SK-N-SH (cell line): ENCODE measurements around the gene CLTCL1. TPM values are rescaled to one million over a fixed set of nuclear protein-coding genes. Genes with fewer than 3 reads are reported as not detected.

Source experiments
- CTCF ChIA-PET: fragments of 300-600, 350-600 bp; formaldehyde crosslinking; extraction: SDS; loops from one replicate; lab custom pipeline; 2021; lab: Yijun Ruan, JAX
- POLR2A ChIA-PET: fragments of 350-600 bp; sonication (Branson Sonifier 250); formaldehyde crosslinking; extraction: SDS; loops from one replicate; lab custom pipeline; 2020; ENCODE audit warnings: antibody characterized with exemption, inconsistent platforms; lab: Yijun Ruan, JAX
- DNase-seq: peaks from one replicate; pipeline ENCODE4 v3.0.0; 2012
- H2AFZ ChIP-seq: fragments of 200-600 bp; sonication (generic); 2 replicates; pipeline ENCODE4 v1.8.1; 2016; ENCODE audit warnings: antibody characterized with exemption, mild to moderate bottlenecking, low read depth
- H3F3A ChIP-seq: fragments of 200-600 bp; sonication (generic); replicated peaks from 2 replicates; pipeline ENCODE3; 2016; ENCODE audit warnings: antibody characterized with exemption, mild to moderate bottlenecking; ENCODE audit not compliant: insufficient read depth
- H3K27ac ChIP-seq, 2 experiments: fragments of 200-500 bp in 1 of 2; fragments of 200-600 bp in 1 of 2; sonication (Bioruptor generic) in 1 of 2; sonication (generic), shearing (Covaris generic) in 1 of 2; 2 replicates each; pipeline versions ENCODE4 v1.5.1 to v1.6.1; 2014 to 2016; ENCODE audit warnings: low read depth in 2 of 2, inconsistent platforms in 1 of 2, low read length in 1 of 2, mild to moderate bottlenecking in 1 of 2, mixed read lengths in 1 of 2
- H3K27me3 ChIP-seq: fragments of 200-600 bp; sonication (generic), shearing (Covaris generic); 2 replicates; pipeline ENCODE4 v1.6.1; 2016; ENCODE audit warnings: mixed run types; ENCODE audit not compliant: insufficient read depth
- H3K36me3 ChIP-seq, 2 experiments: fragments of 200-500 bp in 1 of 2; fragments of 200-600 bp in 1 of 2; sonication (Bioruptor generic) in 1 of 2; sonication (generic) in 1 of 2; replicated peaks in 1 of 2; 2 replicates each; pipeline versions ENCODE3 to v1.5.1; 2014 to 2016; ENCODE audit warnings: low read length in 1 of 2, mild to moderate bottlenecking in 1 of 2; ENCODE audit not compliant: insufficient read depth in 2 of 2, control insufficient read depth in 1 of 2
- H3K4me1 ChIP-seq, 2 experiments: fragments of 200-500 bp in 1 of 2; fragments of 200-600 bp in 1 of 2; sonication (Bioruptor generic) in 1 of 2; sonication (generic), shearing (Covaris generic) in 1 of 2; 2 replicates each; pipeline versions ENCODE4 v1.5.1 to v1.6.1; 2014 to 2016; ENCODE audit warnings: low read depth in 1 of 2, low read length in 1 of 2, mixed run types in 1 of 2; ENCODE audit not compliant: insufficient read depth in 2 of 2, control insufficient read depth in 1 of 2
- H3K4me2 ChIP-seq: fragments of 200-600 bp; sonication (generic), shearing (Covaris generic); 2 replicates; pipeline ENCODE4 v1.6.1; 2017; ENCODE audit warnings: mixed run types
- H3K4me3 ChIP-seq, 2 experiments: fragments of 200-500 bp in 1 of 2; fragments of 200-600 bp in 1 of 2; sonication (Bioruptor generic) in 1 of 2; sonication (generic), shearing (Covaris generic) in 1 of 2; 2 replicates each; pipeline versions ENCODE4 v1.5.1 to v1.8.1; 2014 to 2016; ENCODE audit warnings: low read depth in 2 of 2, inconsistent platforms in 1 of 2, low read length in 1 of 2, mild to moderate bottlenecking in 1 of 2, mixed read lengths in 1 of 2, moderate library complexity in 1 of 2
- H3K79me2 ChIP-seq: fragments of 200-600 bp; sonication (generic); 2 replicates; pipeline ENCODE4 v1.8.1; 2017; ENCODE audit warnings: mild to moderate bottlenecking; ENCODE audit not compliant: insufficient read depth
- H3K9ac ChIP-seq: fragments of 200-600 bp; sonication (generic); 2 replicates; pipeline ENCODE4 v1.6.1; 2017; ENCODE audit warnings: mixed run types
- H3K9me2 ChIP-seq: fragments of 200-600 bp; sonication (generic); 2 replicates; pipeline ENCODE4 v1.6.1; 2017; ENCODE audit warnings: mixed run types
- H3K9me3 ChIP-seq: fragments of 200-600 bp; sonication (generic); 2 replicates; pipeline ENCODE4 v1.6.1; 2017; ENCODE audit warnings: mixed run types, mild to moderate bottlenecking, moderate library complexity
- H4K20me1 ChIP-seq: fragments of 200-600 bp; sonication (generic); 2 replicates; pipeline ENCODE4 v1.6.1; 2017; ENCODE audit warnings: mild to moderate bottlenecking, mixed run types; ENCODE audit not compliant: insufficient read depth
- CHD2 ChIP-seq: fragments of 150-350 bp; IDR thresholded peaks from 2 replicates; pipeline ENCODE4 v1.6.1; 2018; ENCODE audit warnings: low read length; ENCODE audit not compliant: partially characterized antibody
- CTCF ChIP-seq: fragments of 200-600 bp; sonication (generic); IDR thresholded peaks from 2 replicates; pipeline ENCODE4 v1.6.1; 2017; ENCODE audit warnings: antibody characterized with exemption, mild to moderate bottlenecking, moderate library complexity
- ELF1 ChIP-seq: IDR thresholded peaks from 2 replicates; pipeline ENCODE4 v1.4.0; 2012
- EP300 ChIP-seq, 2 experiments: IDR thresholded peaks; 2 replicates each; pipeline versions ENCODE4 v1.4.0 to v1.6.1; 2012; ENCODE audit warnings: borderline replicate concordance in 1 of 2, low read depth in 1 of 2, low read length in 1 of 2
- FOSL2 ChIP-seq: IDR thresholded peaks from 2 replicates; pipeline ENCODE4 v1.4.0; 2012; ENCODE audit warnings: low read depth, mild to moderate bottlenecking, moderate library complexity, borderline replicate concordance
- FOXJ3 ChIP-seq: sonication (generic); formaldehyde crosslinking; IDR thresholded peaks from 2 replicates; pipeline ENCODE4 v1.5.1; 2020; ENCODE audit warnings: mild to moderate bottlenecking, missing genetic modification reagents
- FOXM1 ChIP-seq: IDR thresholded peaks from 2 replicates; pipeline ENCODE4 v1.4.0; 2012; ENCODE audit warnings: low read depth, mild to moderate bottlenecking
- GABPA ChIP-seq: IDR thresholded peaks from 2 replicates; pipeline ENCODE4 v1.4.0; 2012; ENCODE audit warnings: low read depth, mild to moderate bottlenecking
- GATA2 ChIP-seq: sonication (generic); formaldehyde crosslinking; IDR thresholded peaks from 2 replicates; pipeline ENCODE4 v1.5.0; 2020; ENCODE audit warnings: mild to moderate bottlenecking, missing genetic modification reagents
- IRF3 ChIP-seq: fragments of 150-350 bp; IDR thresholded peaks from 2 replicates; pipeline ENCODE4 v1.6.1; 2016; ENCODE audit warnings: mild to moderate bottlenecking, low read depth, low read length
- JUND ChIP-seq: IDR thresholded peaks from 2 replicates; pipeline ENCODE4 v1.4.0; 2012
- MAX ChIP-seq: IDR thresholded peaks from 2 replicates; pipeline ENCODE4 v1.4.0; 2012; ENCODE audit warnings: low read depth
- MEF2A ChIP-seq: IDR thresholded peaks from 2 replicates; pipeline ENCODE4 v1.4.0; 2012; ENCODE audit warnings: low read depth, borderline replicate concordance
- MXI1 ChIP-seq: IDR thresholded peaks from 2 replicates; pipeline ENCODE4 v1.6.1; 2012; ENCODE audit warnings: mild to moderate bottlenecking, low read depth, low read length, improper control_type of control experiment
- NFIC ChIP-seq: IDR thresholded peaks from 2 replicates; pipeline ENCODE4 v1.4.0; 2012; ENCODE audit warnings: borderline replicate concordance
- POLR2AphosphoS5 ChIP-seq: IDR thresholded peaks from 2 replicates; pipeline ENCODE4 v1.6.1; 2012; ENCODE audit warnings: low read depth, low read length
- RAD21 ChIP-seq: IDR thresholded peaks from 2 replicates; pipeline ENCODE4 v1.6.1; 2012; ENCODE audit warnings: mild to moderate bottlenecking, low read length
- RCOR1 ChIP-seq: fragments of 150-350 bp; IDR thresholded peaks from 2 replicates; pipeline ENCODE4 v1.6.1; 2017; ENCODE audit warnings: antibody characterized with exemption, low read length
- RFX5 ChIP-seq: IDR thresholded peaks from 2 replicates; pipeline ENCODE4 v1.6.1; 2012; ENCODE audit warnings: mild to moderate bottlenecking, improper control_type of control experiment, low read length
- RXRA ChIP-seq: IDR thresholded peaks from 2 replicates; pipeline ENCODE4 v1.4.0; 2012; ENCODE audit warnings: low read depth, mild to moderate bottlenecking, borderline replicate concordance
- TAF1 ChIP-seq: IDR thresholded peaks from 2 replicates; pipeline ENCODE4 v1.6.1; 2012; ENCODE audit warnings: low read depth, mild to moderate bottlenecking, low read length, moderate library complexity, borderline replicate concordance
- TCF12 ChIP-seq: IDR thresholded peaks from 2 replicates; pipeline ENCODE4 v1.4.0; 2012
- TEAD4 ChIP-seq: IDR thresholded peaks from 2 replicates; pipeline ENCODE4 v1.4.0; 2012; ENCODE audit warnings: mild to moderate bottlenecking, borderline replicate concordance; ENCODE audit not compliant: insufficient read depth
- ZBTB33 ChIP-seq: IDR thresholded peaks from 2 replicates; pipeline ENCODE4 v1.4.0; 2012; ENCODE audit warnings: low read depth, borderline replicate concordance
- WGBS: methylation state at CpG from one replicate; pipeline ENCODE4 v1.1.6; 2017; ENCODE audit warnings: low lambda C conversion rate; 5-methylcytosine and 5-hydroxymethylcytosine counted together
- polyA plus RNA-seq, 3 experiments: library from polyadenylated mRNA; depleted of rRNA; stranded (reverse); fragments of >200 nt; gene quantifications; 2 replicates each; pipeline ENCODE4 v1.2.3, GENCODE V29; 2012

The CLTCL1 gene
- polyA plus RNA-seq, 1 of the 3 experiments (the other 2 are of a cell fraction) = 6.7 TPM

GRCh38 chr22:19194766-19195536 lies 96.6 kb downstream of the CLTCL1 start:
- POLR2A ChIA-PET = interaction anchor here (1.0 kb wide), 1 partner anchor 16 kb away, joined by 4 read pairs; the partner anchor contains the start of gene SLC25A1
- TF ChIP-seq EP300 (IDR thresholded peaks at IDR 0.05; ENCODE audit: borderline replicate concordance in 1 of 2, low read depth in 1 of 2, low read length in 1 of 2) (no peak), CHD2 (no peak), IRF3 (no peak), NFIC (no peak), JUND (no peak), RFX5 (no peak), POLR2AphosphoS5 (no peak), ELF1 (no peak), RAD21 (no peak), FOSL2 (no peak), FOXM1 (no peak), MEF2A (no peak), MXI1 (no peak), CTCF (no peak), RCOR1 (no peak)
- H4K20me1 ChIP-seq = no peaks in the 10 kb centered on the region
- DNase-seq = no peak
- CTCF ChIA-PET = interaction anchor here (0.7 to 5.5 kb wide), 2 partner anchors 16 to 239 kb away, joined by 3 to 28 read pairs; partner anchors contain the start of gene SLC25A1
- H3K27me3 ChIP-seq = no peaks in the 10 kb centered on the region
- no peak overlapping the region for H3K4me3 ChIP-seq
- WGBS = 98% methylated on average over 9 of the region's 16 CpGs
- H3K79me2 ChIP-seq = no peaks in the 10 kb centered on the region
- peaks cover 0 to 12% of the 10 kb centered on the region in 2 experiments for H3K36me3 ChIP-seq
- no peak overlapping the region for H3K27ac ChIP-seq
- no peak overlapping the region for H2AFZ ChIP-seq
- no peaks in the 10 kb centered on the region for H3K9me3 ChIP-seq
- H3K4me2 ChIP-seq = no peak overlapping the region
- H3K9me2 ChIP-seq = no peaks in the 10 kb centered on the region
- H3F3A ChIP-seq = no peaks in the 10 kb centered on the region
- peaks cover 0 to 30% of the 10 kb centered on the region in 2 experiments; a peak in 1 of 4 replicates for H3K4me1 ChIP-seq
- H3K9ac ChIP-seq = no peak overlapping the region

GRCh38 chr22:19193879-19194278 lies 97.6 kb downstream of the CLTCL1 start:
- Histone ChIP-seq H3K4me3 (no peak overlapping the region), H3F3A (no peaks in the 10 kb centered on the region), H3K4me2 (no peak overlapping the region), H3K4me1 (peaks cover 0 to 19% of the 10 kb centered on the region in 2 experiments; a peak in 1 of 4 replicates), H3K79me2 (no peaks in the 10 kb centered on the region), H3K9ac (no peak overlapping the region), H3K9me2 (no peaks in the 10 kb centered on the region), H3K36me3 (peaks cover 0 to 10% of the 10 kb centered on the region in 2 experiments), H3K27ac (no peak overlapping the region), H3K9me3 (no peaks in the 10 kb centered on the region), H3K27me3 (no peaks in the 10 kb centered on the region), H4K20me1 (no peaks in the 10 kb centered on the region), H2AFZ (no peak overlapping the region)
- WGBS = 93% methylated on average over 6 of the region's 6 CpGs
- ChIA-PET CTCF (interaction anchor here (0.7 to 5.5 kb wide), 2 partner anchors 15 to 106 kb away, joined by 3 to 28 read pairs; partner anchors contain the start of gene SLC25A1), POLR2A (interaction anchor here (1.0 kb wide), 1 partner anchor 15 kb away, joined by 4 read pairs; the partner anchor contains the start of gene SLC25A1)
- no peak for DNase-seq
- TF ChIP-seq FOXJ3 (no peak), RXRA (no peak), TAF1 (no peak), RCOR1 (no peak), TCF12 (no peak), GATA2 (no peak), RAD21 (no peak), CHD2 (no peak), GABPA (no peak), EP300 (IDR thresholded peaks at IDR 0.05; ENCODE audit: borderline replicate concordance in 1 of 2, low read depth in 1 of 2, low read length in 1 of 2) (no peak), RFX5 (no peak), MAX (no peak), ZBTB33 (no peak), POLR2AphosphoS5 (no peak), TEAD4 (no peak)
